ENCODE measurements around the gene ATG16L2.

Gene ATG16L2

GRCh38 chr11:72814286-72815109 is at the start of gene ATG16L2:
TSS of gene ATG16L2 (plus strand) at chr11:72814411. CDS start at chr11:72814446, 35 bp downstream.
- DNase-seq, result peak; percentile 84

- no peak for DNase-seq
Observed at GRCh38 chr11:72764503-72764902, 49.7 kb upstream of the ATG16L2 start.

GRCh38 chr11:72766152-72766902 is 47.9 kb upstream of the ATG16L2 start:
- DNase-seq, result no peak

GRCh38 chr11:72767203-72768062 is 46.8 kb upstream of the ATG16L2 start:
- DNase-seq, result no peak

- DNase-seq, result no peak
Observed at GRCh38 chr11:72768581-72768980, 45.6 kb upstream of the ATG16L2 start.

GRCh38 chr11:72769680-72770079 is 44.5 kb upstream of the ATG16L2 start:
- DNase-seq, result no peak

- no peak for DNase-seq
Observed at GRCh38 chr11:72770799-72771198, 43.4 kb upstream of the ATG16L2 start.

- DNase-seq, result peak; percentile 36
Observed at GRCh38 chr11:72771507-72771906, 42.7 kb upstream of the ATG16L2 start.

- no peak for DNase-seq
Observed at GRCh38 chr11:72772059-72772458, 42.2 kb upstream of the ATG16L2 start.

- peak; percentile 79 for DNase-seq
Observed at GRCh38 chr11:72773291-72773690, 40.9 kb upstream of the ATG16L2 start.

- DNase-seq, result no peak
Observed at GRCh38 chr11:72773696-72774095, 40.5 kb upstream of the ATG16L2 start.

GRCh38 chr11:72774499-72774898 is 39.7 kb upstream of the ATG16L2 start:
- no peak for DNase-seq

GRCh38 chr11:72775288-72776110 is 38.7 kb upstream of the ATG16L2 start:
- DNase-seq, result no peak

- no peak for DNase-seq
Observed at GRCh38 chr11:72776117-72776843, 37.9 kb upstream of the ATG16L2 start.

GRCh38 chr11:72776844-72777754 is 37.1 kb upstream of the ATG16L2 start:
- no peak for DNase-seq

- no peak for DNase-seq
Observed at GRCh38 chr11:72777755-72778278, 36.4 kb upstream of the ATG16L2 start.

- DNase-seq, result no peak
Observed at GRCh38 chr11:72778535-72779494, 35.4 kb upstream of the ATG16L2 start.

GRCh38 chr11:72779495-72780128 is 34.6 kb upstream of the ATG16L2 start:
- no peak for DNase-seq
